ENCODE results near the gene JARID2. TPM values are rescaled to one million over a fixed set of nuclear protein-coding genes. Genes with fewer than 3 reads are reported as not detected.
A peak's percentile ranks its signal among the peaks of the same experiment; 100 is the strongest.

JARID2 gene
- 1 to 10 TPM; 2.0 to 7.0 (median 3.8) TPM for polyA plus RNA-seq

DNA sequence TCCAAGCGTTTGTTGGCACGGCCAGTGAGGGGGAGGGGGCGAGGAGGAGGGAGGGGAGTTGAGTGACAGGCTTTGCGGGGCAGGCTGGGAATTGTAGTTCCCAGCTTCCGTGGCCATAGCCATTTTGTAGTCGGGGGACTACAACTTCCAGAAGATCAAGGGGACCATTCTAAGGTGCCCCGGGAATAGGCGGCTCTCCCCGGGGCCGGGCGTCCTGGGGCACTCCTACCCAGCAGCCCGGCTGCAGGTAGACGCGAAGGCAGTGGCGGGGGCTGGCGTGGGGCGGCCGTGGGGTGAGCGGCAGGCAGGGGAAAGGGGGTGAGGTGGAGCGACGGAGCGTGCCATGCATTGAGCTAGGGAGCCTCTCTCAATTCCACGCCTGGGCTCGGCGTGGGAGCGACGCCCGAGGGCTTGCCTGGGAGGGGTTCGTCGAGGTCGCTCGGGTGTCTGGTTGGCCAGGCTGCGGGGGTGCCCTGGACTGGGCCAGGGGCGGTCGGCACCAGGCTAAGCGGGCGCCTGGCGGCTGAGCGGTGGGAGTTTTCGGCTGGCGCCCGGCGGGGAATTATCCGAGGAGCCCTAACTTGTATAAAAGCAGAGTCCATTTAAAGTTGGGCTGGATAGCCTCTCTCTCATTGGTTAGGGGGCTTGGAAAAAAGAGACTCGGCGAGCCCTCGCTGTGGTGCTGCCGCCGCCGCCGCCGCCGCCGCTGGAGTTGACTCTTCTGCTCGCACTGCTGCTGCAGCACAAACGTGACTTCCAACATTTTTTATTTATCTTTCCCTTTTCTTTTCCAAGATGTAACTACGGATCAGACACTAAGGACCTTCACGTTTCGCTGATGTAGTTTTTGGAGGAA lies at the start of gene JARID2:
JARID2 (plus strand) TSS at position 709 of the 856 bp plus-strand sequence. CDS start 471 bp downstream, outside the sequence.
- peak within 1 kb of the TSS; percentile 17 for H3K27ac ChIP-seq (ENCODE audit: low read depth, low read length)
- WGBS, 3 donors = 0 to 1% (median 0%) methylated on average over 58 to 59 of the region's 59 CpGs

DNA sequence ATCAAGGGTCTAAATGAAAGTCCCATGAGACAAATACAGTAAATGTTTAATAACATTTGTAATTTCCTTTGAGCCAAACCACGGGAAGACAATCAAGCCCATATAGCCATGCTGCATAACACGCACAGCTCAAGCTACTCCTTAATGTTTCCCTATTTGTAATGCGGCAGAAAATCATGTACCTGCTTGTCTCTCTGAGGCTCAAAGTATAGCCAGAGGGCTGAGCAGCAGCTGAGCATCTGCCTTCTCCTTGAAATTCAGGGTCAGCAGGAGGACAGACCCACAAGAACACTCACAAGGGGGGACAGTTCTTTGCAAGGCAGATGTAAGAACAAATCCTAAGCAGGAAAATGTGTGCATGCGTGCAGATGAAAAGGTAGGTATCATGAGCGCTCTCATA lies 45.8 kb upstream of the JARID2 start:
- no peak overlapping the region for H3K27ac ChIP-seq (ENCODE audit: low read depth, low read length)
- WGBS, 3 donors = 81 to 82% (median 81%) methylated on average over 5 of the region's 5 CpGs

DNA sequence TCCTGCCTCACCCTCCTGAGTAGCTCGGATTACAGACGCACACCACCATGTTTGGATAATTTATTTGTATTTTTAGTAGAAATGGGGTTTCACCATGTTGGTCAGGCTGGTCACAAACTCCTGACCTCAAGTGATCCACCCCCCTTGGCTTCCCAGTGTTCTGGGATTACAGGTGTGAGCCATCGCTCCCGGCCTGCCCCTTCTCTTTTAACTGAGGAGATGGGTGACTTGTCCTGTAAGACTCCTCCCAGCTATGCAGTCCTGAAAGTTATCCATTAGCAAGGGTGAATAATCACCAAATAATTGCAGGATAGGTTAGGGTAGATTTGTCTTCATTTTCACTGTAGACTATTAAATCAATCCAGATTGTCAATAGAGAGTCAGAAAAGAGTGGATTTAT lies 40.5 kb upstream of the JARID2 start:
- no peak overlapping the region for H3K27ac ChIP-seq (ENCODE audit: low read depth, low read length)
- WGBS, 3 donors = 77 to 96% (median 94%) methylated on average over 4 of the region's 4 CpGs

DNA sequence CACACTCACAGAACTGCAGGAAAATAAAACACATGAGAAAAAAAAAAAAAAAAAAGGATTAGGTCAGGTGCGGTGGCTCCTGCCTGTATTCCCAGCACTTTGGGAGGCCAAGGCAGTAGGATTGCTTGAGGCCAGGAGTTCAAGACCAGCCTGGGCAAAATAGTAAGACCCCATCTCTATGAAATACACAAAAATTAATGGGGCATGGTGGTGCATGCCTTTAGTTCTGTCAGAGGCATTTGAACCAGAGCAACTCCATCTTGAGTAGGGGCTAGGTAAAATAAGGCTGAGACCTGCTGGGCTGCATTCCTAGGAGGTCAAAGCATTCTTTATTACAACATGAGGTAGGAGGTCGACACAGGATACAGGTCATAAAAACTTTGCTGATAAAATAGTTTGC lies 39.0 kb upstream of the JARID2 start:
- 64 to 90% (median 85%) methylated on average over 2 of the region's 2 CpGs for WGBS, 3 donors
- H3K27ac ChIP-seq (ENCODE audit: low read depth, low read length) = no peak overlapping the region

DNA sequence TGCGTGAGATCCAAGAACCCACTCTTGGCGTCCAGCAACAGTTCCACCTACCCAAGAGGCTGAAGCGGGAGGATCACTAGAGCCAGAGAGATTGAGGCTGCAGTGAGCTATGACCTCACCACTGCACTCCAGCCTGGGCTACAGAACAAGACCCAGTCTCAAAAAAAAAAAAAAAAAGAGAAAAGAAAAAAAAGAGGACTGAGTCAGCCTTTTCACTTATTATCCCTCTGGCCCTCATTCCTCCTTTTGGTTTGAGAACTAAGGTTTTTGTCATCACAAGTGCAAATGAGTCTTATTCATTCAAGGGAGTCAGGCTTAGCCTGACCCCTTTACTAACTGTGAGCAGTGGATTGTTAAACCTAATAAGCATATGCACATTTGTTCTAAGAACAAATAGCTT lies 37.9 kb upstream of the JARID2 start:
- no peak overlapping the region for H3K27ac ChIP-seq (ENCODE audit: low read depth, low read length)
- 66 to 82% (median 73%) methylated on average over 3 of the region's 3 CpGs for WGBS, 3 donors

DNA sequence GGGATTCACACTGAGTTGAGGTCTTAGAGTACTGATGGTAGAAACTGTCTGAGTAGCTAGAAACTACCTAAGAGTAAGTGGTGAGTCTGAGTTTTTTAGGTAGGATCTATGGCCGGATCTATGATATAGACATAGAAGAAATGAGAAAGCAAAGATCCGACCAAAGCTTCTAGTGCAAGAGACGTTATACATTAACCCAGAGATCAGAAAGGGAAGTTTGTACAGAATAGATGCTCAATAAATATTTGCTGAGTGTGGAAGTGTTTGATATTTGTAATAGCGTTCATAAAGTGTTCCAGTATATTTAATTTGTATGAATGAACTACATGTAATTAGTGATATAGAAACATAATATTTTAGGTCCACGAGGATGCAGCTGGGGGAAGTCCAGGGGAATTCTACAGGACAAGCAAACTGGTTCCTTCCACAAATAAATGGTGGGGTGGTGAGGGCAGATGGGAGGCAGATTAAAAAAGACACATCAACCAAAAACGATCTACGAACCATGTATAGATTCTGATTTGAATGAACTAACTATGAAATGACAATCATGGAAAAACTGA lies 31.9 kb upstream of the JARID2 start:
- WGBS, 3 donors = 53 to 91% (median 81%) methylated on average over 7 of the region's 7 CpGs
- no peak overlapping the region for H3K27ac ChIP-seq (ENCODE audit: low read depth, low read length)

DNA sequence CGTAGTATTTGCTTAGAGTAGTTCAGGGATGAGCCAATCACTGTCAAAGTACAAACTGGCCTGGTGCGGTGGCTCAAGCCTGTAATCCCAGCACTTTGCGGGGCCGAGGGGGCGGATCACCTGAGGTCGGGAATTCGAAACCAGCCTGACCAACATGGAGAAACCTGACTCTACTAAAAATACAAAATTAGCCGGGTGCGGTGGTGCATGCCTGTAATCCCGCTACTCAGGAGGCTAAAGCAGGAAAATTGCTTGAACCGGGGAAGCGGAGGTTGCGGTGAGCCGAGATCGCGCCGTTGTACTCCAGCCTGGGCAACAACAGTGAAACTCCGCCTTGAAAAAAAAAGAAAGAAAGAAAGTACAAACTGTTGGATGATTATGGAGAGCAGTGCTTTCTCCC lies 27.5 kb upstream of the JARID2 start:
- 94 to 98% (median 97%) methylated on average over 18 of the region's 18 CpGs for WGBS, 3 donors
- H3K27ac ChIP-seq (ENCODE audit: low read depth, low read length) = no peak overlapping the region

DNA sequence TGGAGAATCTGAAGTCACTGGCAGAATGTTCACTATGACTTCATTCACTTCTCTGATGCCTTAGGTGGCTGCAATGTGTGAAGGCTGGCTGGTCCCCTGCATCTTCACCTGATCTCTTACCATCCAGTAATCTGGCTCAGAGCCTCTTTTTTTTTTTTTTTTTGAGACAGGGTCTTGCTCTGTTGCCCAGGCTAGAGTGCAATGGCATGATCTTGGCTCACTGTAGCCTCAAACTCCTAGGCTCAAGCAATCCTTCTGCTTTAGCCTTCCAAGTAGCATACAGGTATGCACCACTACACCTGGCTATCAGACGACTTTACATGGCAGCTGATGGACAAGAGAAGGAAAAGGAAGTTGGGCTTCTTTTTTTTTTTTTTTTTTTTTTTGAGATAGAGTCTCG lies 25.8 kb upstream of the JARID2 start:
- 67 to 93% (median 80%) methylated on average over 1 of the region's 2 CpGs for WGBS, 3 donors
- no peak overlapping the region for H3K27ac ChIP-seq (ENCODE audit: low read depth, low read length)

DNA sequence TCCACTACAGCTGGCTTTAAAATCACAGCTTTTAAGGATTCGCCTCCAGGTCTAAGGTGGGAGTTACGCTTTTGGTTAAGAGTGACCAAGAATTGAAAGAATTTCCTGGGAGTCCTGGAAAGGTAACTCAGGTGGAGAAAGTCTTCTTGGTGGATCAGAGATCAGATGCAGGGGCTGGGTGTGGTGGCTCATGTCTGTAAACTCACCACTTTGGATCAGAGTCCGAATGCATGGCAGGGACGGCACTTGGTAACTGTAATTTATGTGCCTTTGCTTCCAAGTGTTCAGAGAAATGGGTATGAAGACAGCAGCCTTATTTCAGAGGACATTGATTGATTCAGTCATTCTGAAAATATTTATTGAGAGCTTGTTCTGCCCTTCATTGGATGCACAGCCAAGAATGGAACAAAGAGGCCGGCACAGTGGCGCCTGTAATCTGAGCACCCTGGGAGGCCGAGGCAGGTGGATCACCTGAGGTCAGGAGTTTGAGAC lies 18.0 kb upstream of the JARID2 start:
- H3K27ac ChIP-seq (ENCODE audit: low read depth, low read length) = no peak overlapping the region
- WGBS, 3 donors = 93 to 97% (median 93%) methylated on average over 7 of the region's 7 CpGs

DNA sequence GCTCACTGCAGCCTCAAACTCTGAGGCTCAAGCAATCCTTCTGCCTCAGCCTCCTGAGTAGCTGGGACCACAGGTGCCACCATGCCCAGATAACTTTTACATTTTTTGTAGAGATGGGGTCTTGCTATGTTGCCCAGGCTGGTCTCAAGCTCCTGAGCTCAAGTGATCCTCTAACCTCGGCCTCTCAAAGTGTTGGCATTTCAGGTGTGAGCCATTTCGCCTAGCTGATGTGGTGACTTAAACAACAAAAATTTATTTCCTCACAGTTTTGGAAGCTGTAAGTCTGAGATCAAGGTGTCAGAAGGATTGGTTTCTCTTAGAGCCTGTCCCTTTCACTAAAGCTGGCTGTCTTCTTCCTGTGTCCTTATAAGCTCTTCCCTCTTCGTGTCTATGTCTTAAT lies 15.0 kb upstream of the JARID2 start:
- H3K27ac ChIP-seq (ENCODE audit: low read depth, low read length) = no peak overlapping the region
- 70 to 81% (median 72%) methylated on average over 3 of the region's 3 CpGs for WGBS, 3 donors

DNA sequence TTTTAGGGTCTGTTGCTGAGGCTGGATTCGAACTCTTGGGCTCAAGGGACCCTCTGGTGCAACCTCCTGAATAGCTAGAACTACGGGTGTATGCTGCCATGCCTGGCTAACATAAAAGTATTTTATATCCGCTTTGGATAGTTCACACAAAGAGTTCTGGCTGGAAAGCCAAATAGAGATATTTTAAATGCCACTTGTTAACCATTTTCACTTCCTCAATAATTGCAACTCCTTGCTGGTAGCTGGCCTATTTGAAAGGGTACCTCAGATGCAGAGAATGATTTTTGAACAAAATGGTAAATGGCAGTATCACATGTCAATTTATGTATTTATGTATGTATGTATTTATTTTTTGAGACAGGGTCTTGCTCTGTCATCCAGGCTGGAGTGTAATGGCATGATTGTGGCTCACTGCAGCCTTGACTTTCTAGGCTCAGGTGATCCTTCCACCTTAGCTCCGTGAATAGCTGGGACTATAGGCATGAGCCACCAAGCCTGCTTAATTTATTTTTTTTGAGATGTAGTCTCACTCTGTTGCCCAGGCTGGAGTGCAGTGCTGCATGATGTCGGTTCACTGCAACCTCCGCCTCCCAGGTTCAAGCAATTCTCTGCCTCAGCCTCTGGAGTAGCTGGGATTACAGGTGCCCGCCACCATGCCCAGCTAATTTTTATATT lies 12.9 kb upstream of the JARID2 start:
- 84 to 95% (median 94%) methylated on average over 7 of the region's 7 CpGs for WGBS, 3 donors
- no peak overlapping the region for H3K27ac ChIP-seq (ENCODE audit: low read depth, low read length)

DNA sequence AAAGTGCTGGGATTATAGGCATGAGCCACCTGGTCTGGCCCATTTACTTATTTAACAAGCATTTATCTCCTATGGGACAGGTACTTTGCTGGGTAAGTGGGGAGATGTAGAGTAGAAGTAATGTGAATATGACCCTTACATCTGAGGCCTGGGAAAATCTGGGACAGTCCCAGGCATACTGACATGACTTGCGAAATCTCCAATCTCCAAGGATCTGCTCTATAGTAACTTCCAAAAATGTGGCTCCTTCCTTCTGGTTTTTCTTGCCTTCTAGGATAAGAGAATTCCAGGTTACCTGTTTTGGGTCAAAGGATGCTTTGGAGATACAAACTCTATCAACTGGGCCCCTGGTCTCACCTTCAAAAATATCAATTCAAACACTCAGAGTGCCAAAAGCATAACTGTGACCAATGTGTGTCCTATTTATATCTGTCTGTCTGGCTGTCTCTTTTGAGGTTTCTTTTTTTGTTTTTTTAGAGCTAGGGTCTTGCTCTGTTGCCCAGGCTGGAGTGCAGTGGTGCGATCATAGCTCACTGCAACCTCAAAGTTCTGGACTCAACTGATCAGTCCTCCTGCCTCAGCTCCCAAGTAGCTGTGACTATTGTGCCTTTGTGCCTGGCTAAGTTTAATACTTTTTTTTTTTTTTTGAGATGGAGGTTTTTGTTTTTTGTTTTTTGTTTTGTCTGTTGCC lies 11.7 kb upstream of the JARID2 start:
- WGBS, 3 donors = 87 to 96% (median 93%) methylated on average over 2 of the region's 2 CpGs

DNA sequence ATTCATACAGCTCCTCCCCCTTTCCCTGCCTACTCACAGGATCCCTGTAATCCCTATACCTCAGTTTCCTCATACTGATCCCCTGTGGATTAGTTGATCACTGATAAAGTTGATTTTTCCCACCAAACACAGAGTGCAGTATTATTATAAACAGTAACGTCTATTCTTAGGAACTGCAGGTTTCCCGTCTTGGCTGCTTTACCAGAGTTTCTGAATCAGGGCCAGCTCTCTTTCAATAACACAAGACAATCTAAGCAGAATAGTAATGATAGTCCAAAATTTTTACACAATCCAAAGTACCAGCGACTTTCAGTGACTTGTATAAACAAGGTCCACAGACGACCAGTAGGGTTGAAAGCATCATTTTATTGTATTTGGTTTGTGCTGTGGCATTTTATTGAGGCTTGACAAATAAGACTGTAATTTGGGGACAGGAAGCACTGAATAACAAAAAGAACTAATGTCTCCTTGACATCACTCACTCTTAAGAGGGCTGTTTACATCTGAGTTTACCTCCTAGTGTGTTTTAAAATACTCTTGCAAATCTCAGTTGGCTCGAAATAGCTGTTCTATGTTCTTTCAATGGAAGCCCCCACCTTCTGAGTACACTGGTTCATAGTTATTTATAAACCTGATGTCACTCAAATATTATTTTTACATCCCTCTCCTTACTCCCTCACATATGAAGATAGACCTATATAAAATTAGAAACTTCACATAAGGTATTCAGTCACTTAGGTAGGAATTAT lies 6.1 kb upstream of the JARID2 start:
- 22 to 44% (median 43%) methylated on average over 5 of the region's 5 CpGs for WGBS, 3 donors
- H3K27ac ChIP-seq (ENCODE audit: low read depth, low read length) = no peak overlapping the region

More for the DNA sequence above, 11.7 kb upstream of the JARID2 start:
- H3K27ac ChIP-seq (ENCODE audit: low read depth, low read length) = no peak overlapping the region

DNA sequence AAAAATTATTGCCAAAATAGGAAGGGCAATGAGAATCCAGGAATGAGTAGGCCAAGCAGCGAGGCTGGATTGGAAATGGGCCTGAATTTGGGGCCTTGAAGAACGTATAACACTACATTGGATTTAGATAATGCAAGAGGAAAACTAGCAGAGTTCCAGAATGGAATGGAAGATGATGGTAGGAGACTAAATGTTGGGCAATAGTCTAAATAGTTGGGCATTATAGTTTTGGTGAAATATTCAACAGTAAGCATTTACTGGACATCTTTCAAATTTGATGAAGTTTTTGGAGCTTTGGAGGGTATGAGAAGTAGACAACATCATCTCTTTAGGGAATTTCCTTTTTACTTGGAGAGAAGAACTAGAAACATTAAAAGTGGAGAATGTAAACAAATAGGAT lies 3.4 kb upstream of the JARID2 start:
- WGBS, 3 donors = 80 to 97% (median 89%) methylated on average over 2 of the region's 2 CpGs
- no peak overlapping the region for H3K27ac ChIP-seq (ENCODE audit: low read depth, low read length)

DNA sequence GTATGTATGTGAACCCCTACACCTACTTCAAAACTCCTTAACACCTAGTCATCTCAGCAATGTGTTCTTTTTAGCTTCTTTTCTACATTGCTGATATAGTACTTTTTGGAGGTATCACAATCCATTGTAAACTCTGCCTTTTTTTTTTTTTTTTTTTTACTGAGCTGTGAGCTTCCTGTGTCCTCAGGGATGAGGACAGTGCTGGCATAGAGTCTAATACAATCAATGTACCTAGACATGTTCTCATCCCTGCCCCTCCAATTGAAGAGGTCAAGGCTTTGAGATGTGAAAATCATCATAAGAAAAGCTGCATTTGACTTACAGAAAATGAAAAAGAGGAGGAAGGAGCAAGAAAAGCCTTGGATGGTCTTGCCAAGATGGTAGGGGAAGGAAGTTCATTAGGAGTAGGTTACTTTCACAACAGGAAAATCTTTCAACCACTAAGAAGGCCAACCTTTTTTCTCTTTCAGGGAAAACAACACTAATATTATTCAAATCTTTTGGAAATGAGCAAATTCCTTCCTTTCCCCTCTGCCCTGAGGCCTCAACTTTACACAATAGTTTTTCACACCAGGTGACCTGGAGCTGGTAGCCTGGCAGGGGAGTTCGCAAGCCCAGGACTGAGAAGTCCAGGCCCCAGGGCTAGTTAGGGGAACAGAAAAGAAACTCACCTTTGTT lies 2.8 kb upstream of the JARID2 start:
- 56 to 93% (median 63%) methylated on average over 1 of the region's 1 CpG for WGBS, 3 donors
- no peak overlapping the region for H3K27ac ChIP-seq (ENCODE audit: low read depth, low read length)

DNA sequence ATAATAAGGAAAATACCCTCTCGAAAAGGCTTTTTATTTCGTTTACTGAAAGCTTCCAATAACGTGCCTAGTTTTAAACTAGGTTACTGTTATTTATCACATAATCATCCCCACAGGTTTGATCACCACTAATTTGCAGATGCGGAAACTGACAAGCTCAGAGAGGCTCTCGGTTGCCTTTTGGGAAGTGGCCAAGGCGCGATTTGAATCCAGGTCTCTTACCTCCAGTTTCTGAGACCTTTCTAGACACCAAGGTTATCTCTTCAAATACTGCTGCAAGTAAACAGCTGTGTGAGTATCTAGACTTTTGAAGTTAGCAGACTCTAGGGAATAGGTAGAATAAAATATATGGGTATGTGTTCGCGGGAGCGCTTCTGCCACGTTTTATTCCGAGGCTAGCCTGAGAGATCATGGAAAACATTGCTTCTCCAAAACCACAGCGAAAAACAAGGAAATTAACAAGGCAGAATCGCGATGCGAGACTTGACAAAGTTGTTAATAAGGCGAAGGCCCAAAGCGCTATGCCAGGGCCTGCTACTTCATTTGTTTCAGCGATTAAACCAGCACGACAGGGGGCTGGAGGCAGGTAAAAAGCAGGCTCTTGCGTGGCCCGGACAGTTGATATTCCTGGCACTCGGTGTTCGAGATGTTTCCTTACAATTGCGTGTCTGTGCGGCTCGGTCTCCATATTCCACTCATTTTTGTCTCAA lies 1.8 kb upstream of the JARID2 start:
- WGBS, 3 donors = 69 to 73% (median 71%) methylated on average over 27 of the region's 27 CpGs
- no peak overlapping the region for H3K27ac ChIP-seq (ENCODE audit: low read depth, low read length)

All from adipose tissue (tissue), 3 donors.